HEK293 (cell line): ENCODE measurements around the gene HABP4.

ENCODE experiments used
- CTCF ChIP-seq: fragments of 450-650 bp; formaldehyde crosslinking; IDR thresholded peaks from 2 replicates; pipeline ENCODE4 v1.5.1; 2016; ENCODE audit warnings: missing biosample characterization, missing genetic modification characterization
- ZNF341 ChIP-seq: fragments of 450-650 bp; formaldehyde crosslinking; IDR thresholded peaks from 2 replicates; pipeline ENCODE4; 2016; ENCODE audit warnings: low read depth, missing biosample characterization, missing genetic modification characterization
- TF ChIP-seq, protein P1 (sequence below): fragments of 450-650 bp; formaldehyde crosslinking; IDR thresholded peaks from 2 replicates; pipeline ENCODE4 v1.5.1; 2016; ENCODE audit warnings: missing biosample characterization, missing genetic modification characterization

- TF ChIP-seq CTCF (tag by site-specific recombination) (no peak), ZNF341 (tag by site-specific recombination) (no peak)
- TF ChIP-seq, protein P1, sequence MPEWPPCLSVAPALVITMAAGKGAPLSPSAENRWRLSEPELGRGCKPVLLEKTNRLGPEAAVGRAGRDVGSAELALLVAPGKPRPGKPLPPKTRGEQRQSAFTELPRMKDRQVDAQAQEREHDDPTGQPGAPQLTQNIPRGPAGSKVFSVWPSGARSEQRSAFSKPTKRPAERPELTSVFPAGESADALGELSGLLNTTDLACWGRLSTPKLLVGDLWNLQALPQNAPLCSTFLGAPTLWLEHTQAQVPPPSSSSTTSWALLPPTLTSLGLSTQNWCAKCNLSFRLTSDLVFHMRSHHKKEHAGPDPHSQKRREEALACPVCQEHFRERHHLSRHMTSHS (tag by site-specific recombination): no peak
Observed at GRCh38 chr9:96442491-96442890, 7.5 kb upstream of the HABP4 start.
